Keratinocyte (primary cell): ENCODE data around the gene MEOX1.

Experiments used
- CTCF ChIP-seq, 3 experiments: IDR thresholded peaks in 1 of 3; conservative IDR thresholded peaks in 1 of 3; optimal IDR thresholded peaks in 1 of 3; 2 replicates in 2 of 3; 3 replicates in 1 of 3; pipeline versions ENCODE3 to v1.5.1; 2011; ENCODE audit warnings: low read length in 3 of 3, mild to moderate bottlenecking in 3 of 3, moderate library complexity in 2 of 3, control low read depth in 1 of 3, inconsistent platforms in 1 of 3; ENCODE audit not compliant: insufficient read depth in 2 of 3; ENCODE audit errors: extremely low read depth in 1 of 3
- EZH2 ChIP-seq: IDR thresholded peaks from one replicate; pipeline ENCODE4 v1.6.1; 2012; ENCODE audit warnings: inconsistent platforms, mild to moderate bottlenecking, low read length, moderate library complexity

DNA sequence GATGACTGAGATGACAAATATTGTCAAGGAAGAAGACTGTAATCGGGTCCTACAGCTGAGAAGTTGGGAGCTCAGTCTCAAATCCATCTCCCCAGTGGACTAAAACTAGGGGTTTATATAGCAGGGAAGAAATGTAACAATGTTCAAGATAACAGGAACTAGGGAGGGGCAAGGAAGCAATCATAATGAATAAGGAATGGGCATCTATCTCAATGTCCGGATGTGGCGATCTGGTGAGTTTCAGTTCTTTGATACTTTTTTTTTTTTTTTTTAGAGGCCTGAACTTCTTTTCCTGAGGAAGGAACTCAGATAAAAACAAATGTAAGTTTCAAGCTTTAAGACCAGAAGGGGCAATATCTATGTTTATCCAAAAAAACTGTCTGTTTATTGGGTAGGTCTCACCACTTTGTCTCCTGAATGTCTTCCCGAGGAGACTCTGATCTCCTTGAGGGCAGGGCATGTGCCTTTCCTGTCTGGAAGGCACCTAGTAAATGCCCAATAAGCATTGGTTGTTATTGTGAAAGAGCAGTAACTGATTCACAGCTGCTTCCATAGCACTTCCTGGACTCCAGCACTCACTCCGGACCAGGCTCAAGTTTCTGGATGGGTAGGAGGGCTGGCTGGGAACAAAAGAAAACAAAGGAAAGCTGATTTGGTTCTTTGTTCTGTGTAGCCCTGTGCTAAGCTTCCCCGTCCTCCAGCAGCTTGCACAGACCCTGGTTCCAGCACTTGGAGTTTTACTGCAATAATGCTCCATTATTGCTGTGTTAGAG lies 51.9 kb downstream of the MEOX1 start:
- no peak for TF ChIP-seq CTCF (optimal IDR thresholded peaks at IDR 0.05 in 1 of 3, IDR thresholded peaks at IDR 0.05 in 1 of 3, conservative IDR thresholded peaks at IDR 0.05 in 1 of 3; ENCODE audit: extremely low read depth in 1 of 3, insufficient read depth in 2 of 3, low read length in 3 of 3)
- TF ChIP-seq EZH2: no peak
